ENCODE measurements around the gene NAT14. TPM values are rescaled to one million over a fixed set of nuclear protein-coding genes. Genes with fewer than 3 reads are reported as not detected.

NAT14 gene
- total RNA-seq, 1 experiment from 2014 or later: 87.7 TPM

- ChIA-PET CTCF (no interaction called here), POLR2A (no interaction called here)
- TF ChIP-seq PRRX2 (CRISPR knock-in tag; IDR thresholded peaks at IDR 0.05) (no peak), ZBTB21 (CRISPR knock-in tag; IDR thresholded peaks at IDR 0.05; ENCODE audit: borderline replicate concordance) (no peak), AFF4 (CRISPR knock-in tag; IDR thresholded peaks at IDR 0.05; ENCODE audit: borderline replicate concordance) (no peak), CREM (CRISPR knock-in tag; IDR thresholded peaks at IDR 0.05) (no peak), E2F1 (CRISPR knock-in tag; IDR thresholded peaks at IDR 0.05) (no peak)
- H3K4me3 Mint-ChIP-seq: no peak overlapping the region
- peaks cover 17% of the 10 kb centered on the region for H3K27me3 Mint-ChIP-seq (ENCODE audit: low read depth)
- no peak overlapping the region for H3K27ac Mint-ChIP-seq
- DNase-seq (ENCODE audit: low spot score) (no peak), ATAC-seq (no peak)
- peaks cover 19% of the 10 kb centered on the region for H3K4me1 Mint-ChIP-seq
- no peaks in the 10 kb centered on the region for H3K9me3 Mint-ChIP-seq
- H3K36me3 Mint-ChIP-seq: no peaks in the 10 kb centered on the region
Observed at GRCh38 chr19:55472463-55472862, 12.5 kb upstream of the NAT14 start.

GRCh38 chr19:55473225-55474012, 11.6 kb upstream of the NAT14 start:
- Mint-ChIP-seq H3K4me1 (peaks cover 22% of the 10 kb centered on the region), H3K9me3 (no peaks in the 10 kb centered on the region), H3K27ac (no peak overlapping the region; the same call in 1 of the 2 replicates), H3K4me3 (no peak overlapping the region), H3K27me3 (ENCODE audit: low read depth) (peaks cover 16% of the 10 kb centered on the region), H3K36me3 (no peaks in the 10 kb centered on the region)
- DNase-seq (ENCODE audit: low spot score) (no peak), ATAC-seq (no peak; the same call in 1 of the 2 replicates)
- POLR2A ChIA-PET: no interaction called here
- CTCF ChIA-PET: interaction anchor here (0.5 to 1.4 kb wide), 4 partner anchors 12 to 39 kb away, joined by 3 to 8 read pairs (median 4); partner anchors contain the start of gene ISOC2
- no peak for TF ChIP-seq ETV6 (CRISPR knock-in tag; IDR thresholded peaks at IDR 0.05)
- no peak for TF ChIP-seq NFYB (CRISPR knock-in tag; conservative IDR thresholded peaks at IDR 0.05; ENCODE audit: low read depth)
- TF ChIP-seq HMGA2 (CRISPR knock-in tag; IDR thresholded peaks at IDR 0.05): no peak
- no peak for TF ChIP-seq HMGXB4 (CRISPR knock-in tag; IDR thresholded peaks at IDR 0.05)
- TF ChIP-seq ZNF423 (CRISPR knock-in tag; IDR thresholded peaks at IDR 0.05): peak; percentile 72
- TF ChIP-seq ZNF416 (CRISPR knock-in tag; IDR thresholded peaks at IDR 0.05): no peak

- DNase-seq (ENCODE audit: low spot score): no peak
- CTCF ChIA-PET: interaction anchor here (0.9 to 1.4 kb wide), 3 partner anchors 13 to 29 kb away, joined by 3 to 8 read pairs (median 5); partner anchors contain the start of gene ISOC2
- Mint-ChIP-seq H3K4me3 (no peak overlapping the region; the same call in 1 of the 2 replicates), H3K9me3 (no peaks in the 10 kb centered on the region), H3K36me3 (no peaks in the 10 kb centered on the region), H3K27me3 (ENCODE audit: low read depth) (peaks cover 16% of the 10 kb centered on the region), H3K4me1 (peaks cover 22% of the 10 kb centered on the region), H3K27ac (no peak overlapping the region)
- peak; percentile 31 for TF ChIP-seq ZNF121 (CRISPR knock-in tag; IDR thresholded peaks at IDR 0.05)
- no peak for TF ChIP-seq ZNF281 (CRISPR knock-in tag; IDR thresholded peaks at IDR 0.05)
- POLR2A ChIA-PET: interaction anchor here (2.6 kb wide), 1 partner anchor 125 kb away, joined by 15 read pairs; the partner anchor contains the start of genes FIZ1 and ZNF524
- no peak for ATAC-seq
Observed at GRCh38 chr19:55474269-55475265, 10.4 kb upstream of the NAT14 start.
